Epithelial cell of proximal tubule (primary cell): ENCODE measurements around the gene TOX2. TPM values are rescaled to one million over a fixed set of nuclear protein-coding genes. Genes with fewer than 3 reads are reported as not detected.

Experiments
- DNase-seq: peaks from one replicate; pipeline ENCODE4 v3.0.0-alpha.2; 2011; ENCODE audit warnings: low read depth
- H3K4me3 ChIP-seq: 2 replicates; pipeline ENCODE4 v1.5.1; 2011; ENCODE audit warnings: low read depth, mild to moderate bottlenecking, low read length
- CTCF ChIP-seq: conservative IDR thresholded peaks from 2 replicates; pipeline ENCODE4 v1.5.1; 2012; ENCODE audit warnings: low read depth, mild to moderate bottlenecking, low read length
- total RNA-seq: library from RNA; depleted of rRNA; stranded (reverse); fragments of >200 nt; gene quantifications from 2 replicates; pipeline ENCODE4 v1.2.3, GENCODE V29; 2015

TOX2 gene
- total RNA-seq, 1 donor from 2014 or later, result 2.5 TPM

DNA sequence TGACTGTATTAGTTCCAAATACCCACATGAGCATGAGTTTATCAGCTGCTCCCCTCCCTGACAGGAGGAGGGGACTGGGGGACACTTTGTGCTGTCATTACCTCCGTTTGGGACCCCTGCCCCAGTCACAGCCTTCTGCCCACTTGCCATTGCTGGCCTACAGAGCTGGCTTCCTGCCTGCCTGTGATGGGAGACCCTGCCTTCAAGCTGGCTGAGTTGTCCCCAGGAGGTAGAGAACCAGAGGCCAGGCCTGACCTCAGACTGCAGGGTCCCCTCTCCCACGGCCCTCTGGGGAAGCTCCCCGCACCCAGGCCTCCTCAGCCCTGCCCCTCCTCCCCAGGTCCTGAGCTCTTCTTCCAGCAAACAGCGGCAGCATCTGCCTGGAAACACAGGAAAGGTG lies 166.8 kb downstream of the TOX2 start:
- H3K4me3 ChIP-seq, result no peak overlapping the region
- no peak for DNase-seq
- TF ChIP-seq CTCF, result no peak

DNA sequence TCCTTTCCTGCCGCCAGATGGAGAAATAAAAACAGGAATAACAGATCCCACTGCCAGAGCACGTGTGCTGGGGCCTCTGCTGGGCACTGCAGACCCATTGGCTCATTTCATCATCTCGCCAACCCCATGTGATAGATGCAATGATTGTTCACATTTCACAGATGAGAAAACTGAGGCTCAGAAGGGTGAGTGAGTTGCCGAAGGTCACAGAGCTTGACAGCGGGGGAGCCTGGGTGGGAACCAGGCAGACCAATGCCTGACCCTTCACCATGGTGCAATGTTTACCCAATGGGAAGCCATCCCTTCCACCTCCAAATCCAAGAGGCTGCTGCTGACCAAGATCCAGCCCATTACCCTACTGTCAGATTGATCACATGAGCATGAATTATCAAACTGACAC lies 167.2 kb downstream of the TOX2 start:
- no peak for TF ChIP-seq CTCF
- H3K4me3 ChIP-seq, result no peak overlapping the region
- DNase-seq, result no peak

DNA sequence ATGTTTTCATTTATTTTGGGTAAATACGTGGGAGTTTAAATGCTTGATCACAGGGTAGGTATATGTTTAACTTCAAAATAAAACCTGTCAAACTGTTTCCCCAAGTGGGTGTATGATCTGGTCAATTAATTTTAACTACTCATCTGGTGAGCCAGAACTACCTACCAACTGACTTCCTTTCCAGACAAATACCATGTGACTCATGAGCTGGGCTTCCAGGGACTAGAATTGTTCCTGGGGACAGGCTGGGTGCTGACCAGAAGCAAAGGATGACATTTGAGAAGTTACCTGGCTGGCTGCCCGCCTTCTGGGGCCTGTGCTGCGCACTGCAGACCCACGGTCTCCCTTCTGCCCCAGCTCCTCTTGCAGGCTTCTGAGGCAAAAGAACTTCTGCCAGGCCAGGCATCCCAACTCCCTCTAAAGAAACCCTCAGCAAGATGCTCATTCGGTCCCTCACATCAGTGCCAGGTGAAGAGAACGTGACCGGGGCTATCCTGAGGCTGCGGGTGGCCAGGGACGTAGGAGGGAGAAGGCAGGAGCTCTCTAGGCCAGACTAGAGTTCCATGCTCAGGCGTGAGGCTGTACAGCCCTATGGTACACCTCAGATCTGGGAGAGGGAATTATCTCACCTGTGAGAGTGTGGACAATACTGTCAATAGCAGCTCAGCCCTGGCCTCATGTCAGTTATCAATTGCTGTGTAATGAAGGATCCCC lies 168.7 kb downstream of the TOX2 start:
- DNase-seq, result peak; percentile 54
- H3K4me3 ChIP-seq, result no peak overlapping the region
- no peak for TF ChIP-seq CTCF

DNA sequence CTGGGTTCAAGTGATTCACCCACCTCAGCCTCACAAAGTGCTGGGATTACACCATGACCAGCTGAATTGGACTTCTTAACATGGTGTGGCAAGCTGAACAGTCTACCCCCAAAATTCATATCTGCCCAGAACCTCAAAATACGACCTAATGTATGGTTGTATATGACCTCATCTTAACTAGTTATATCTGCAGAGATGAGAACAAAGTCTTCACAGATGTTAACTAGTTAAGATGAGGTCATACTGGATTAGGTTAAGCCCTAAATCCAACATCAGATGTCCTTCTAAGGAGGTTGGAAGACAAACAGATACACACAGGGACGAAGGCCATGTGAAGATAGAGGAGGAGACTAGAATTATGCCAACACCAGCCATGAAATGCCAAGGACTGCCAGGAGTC lies 169.8 kb downstream of the TOX2 start:
- no peak overlapping the region for H3K4me3 ChIP-seq
- TF ChIP-seq CTCF, result no peak

GRCh38 chr20:44084891-44085290 lies 170.2 kb downstream of the TOX2 start:
- DNase-seq, result no peak
- no peak for TF ChIP-seq CTCF
- no peak overlapping the region for H3K4me3 ChIP-seq

More for the DNA sequence above, 169.8 kb downstream of the TOX2 start:
- no peak for DNase-seq

- no peak for TF ChIP-seq CTCF
- H3K4me3 ChIP-seq, result no peak overlapping the region
- DNase-seq, result no peak
These were observed 171.2 kb downstream of the TOX2 start for GRCh38 chr20:44085616-44086434.
